NCI-H2081 treated with DMSO at 0.1 percent for 48 hours (cell line): ENCODE results near the gene ATG7.

Experiments used
- DNase-seq: peaks from one replicate; lab custom pipeline; 2025; lab: John Stamatoyannopoulos, UW

ATG7 gene

DNA sequence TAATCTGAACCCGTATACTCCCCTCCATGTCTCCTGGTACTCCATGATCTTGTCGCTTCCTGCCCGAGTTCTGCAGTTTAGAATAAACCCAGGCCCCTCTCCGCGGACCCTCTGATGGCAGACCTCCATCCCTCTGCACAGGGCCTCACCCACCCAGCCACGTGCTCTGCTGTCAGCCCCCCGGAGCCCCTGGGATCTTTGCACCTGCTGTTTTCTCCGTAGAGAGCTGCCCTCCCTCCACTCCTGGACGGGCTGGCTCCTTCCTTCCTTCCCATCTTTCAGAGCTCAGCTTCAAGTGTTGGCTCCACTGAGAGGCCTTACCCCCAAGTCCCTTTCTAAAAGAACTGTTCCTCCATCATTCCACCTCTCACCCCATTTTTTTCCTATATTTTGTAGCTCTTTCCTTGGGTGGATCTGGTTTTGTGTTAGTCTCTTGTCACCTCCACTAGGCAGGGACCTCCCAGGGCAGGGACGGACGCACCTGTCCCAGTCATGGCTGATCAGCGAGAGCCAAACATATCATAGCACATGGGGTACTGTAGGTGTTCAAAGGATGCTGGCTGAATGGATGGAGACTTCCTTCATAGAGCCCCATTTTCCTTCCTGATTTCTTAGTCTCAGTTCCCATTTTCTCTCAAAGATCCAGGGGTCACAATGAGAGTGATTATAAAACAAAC, 264.9 kb downstream of the ATG7 start:
- no peak for DNase-seq

DNA sequence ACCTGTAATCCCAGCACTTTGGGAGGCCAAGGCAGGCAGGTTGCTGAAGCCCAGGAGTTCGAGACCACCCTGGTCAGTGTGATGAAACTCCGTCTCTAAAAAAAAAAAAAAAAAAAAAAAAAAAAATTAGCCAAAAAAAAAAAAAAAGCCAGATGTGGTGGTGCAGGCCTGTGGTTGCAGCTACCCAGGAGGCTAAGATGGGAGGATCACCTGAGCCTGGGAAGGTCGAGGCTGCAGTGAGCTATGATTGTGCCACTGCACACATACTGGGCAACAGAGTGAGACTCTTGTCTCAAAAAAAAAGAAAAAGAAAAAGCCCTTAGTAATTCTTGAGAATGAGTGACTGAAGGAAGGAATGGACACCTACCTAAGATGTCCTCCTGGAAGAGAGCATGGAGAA, 266.4 kb downstream of the ATG7 start:
- no peak for DNase-seq

DNA sequence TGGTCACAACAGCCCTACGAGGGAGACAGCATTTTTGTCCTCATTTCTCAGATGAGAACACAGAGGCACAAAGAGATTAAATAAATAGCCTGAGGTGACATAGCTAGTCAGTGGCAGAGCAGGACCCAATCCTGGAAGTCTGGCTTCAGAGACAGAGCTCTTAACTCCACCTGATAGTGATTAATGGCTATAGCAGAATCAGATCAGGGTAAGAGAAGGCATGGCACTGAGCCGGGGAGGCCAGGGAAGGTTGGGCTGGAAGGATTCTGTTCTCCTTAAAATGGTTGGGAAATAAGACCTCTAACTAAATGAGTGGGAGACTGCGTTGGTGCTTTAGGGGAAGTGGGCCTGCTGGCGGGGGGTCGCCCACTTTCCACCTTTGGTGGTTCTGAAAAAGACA, 267.0 kb downstream of the ATG7 start:
- DNase-seq, result no peak

DNA sequence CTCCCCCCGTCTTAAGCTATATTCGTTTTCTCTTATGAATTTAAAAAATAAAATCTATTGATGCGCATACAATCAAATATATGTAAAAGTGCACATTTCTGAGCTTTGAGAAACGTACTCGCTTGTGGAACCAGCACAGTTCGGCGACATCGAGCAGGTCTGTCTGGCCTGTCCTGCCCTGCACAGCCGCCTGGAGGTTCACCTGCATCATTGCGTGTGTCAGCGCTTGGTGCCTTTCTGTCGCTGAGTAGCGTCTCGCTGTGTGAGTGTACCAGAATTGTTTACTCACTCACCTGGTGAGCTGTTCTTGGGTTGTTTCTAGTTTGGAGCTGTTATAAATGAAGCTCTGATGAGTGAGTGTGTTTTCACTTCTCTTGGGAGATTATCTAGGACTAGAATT, 267.5 kb downstream of the ATG7 start:
- peak; percentile 60 for DNase-seq

DNA sequence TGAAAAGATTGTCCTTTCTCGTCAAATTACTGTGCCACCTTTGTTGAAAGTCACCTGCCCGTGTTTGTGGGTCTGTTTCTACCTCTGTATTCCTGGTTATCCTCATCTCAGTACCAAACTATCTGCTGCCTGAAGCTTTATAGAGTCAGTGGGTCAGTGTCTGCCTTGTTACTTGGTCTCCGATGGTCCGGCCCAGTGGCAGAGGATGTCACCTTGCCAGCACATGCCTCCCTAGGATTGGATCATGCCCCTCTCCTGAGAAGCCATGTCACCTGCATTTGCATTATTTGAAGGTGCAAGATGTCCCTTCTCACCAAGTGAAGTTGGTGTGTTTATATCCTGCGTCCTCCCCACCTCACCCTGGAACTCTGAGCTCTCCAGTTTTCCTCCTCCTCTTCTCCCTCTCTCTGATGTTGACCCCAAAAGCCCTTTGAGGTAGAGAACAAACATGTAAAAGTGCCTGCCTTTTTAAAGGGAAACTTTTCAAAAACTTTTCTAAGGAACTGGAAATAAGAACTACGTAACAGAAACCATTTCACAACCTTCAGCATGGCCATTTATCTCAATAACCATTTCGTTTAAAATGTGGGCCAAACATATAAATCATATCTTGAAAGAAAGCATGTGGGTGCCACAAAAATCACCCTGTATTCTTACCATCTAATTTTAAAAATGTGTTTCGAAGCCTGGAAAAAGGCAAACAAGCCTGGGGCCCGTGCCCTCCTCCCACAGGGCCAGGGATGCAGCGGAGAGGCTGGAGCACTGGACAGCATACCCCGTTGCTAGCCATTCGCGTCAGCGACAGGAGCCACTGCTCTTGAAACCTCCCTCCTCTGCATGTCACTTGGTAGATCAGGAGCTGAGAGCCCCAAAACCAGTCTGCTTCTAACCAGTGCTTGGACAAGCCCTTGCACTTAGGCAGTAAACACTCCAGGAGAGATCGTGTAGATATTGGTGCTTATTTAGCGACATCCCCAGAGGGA, 269.4 kb downstream of the ATG7 start:
- DNase-seq, result no peak

DNA sequence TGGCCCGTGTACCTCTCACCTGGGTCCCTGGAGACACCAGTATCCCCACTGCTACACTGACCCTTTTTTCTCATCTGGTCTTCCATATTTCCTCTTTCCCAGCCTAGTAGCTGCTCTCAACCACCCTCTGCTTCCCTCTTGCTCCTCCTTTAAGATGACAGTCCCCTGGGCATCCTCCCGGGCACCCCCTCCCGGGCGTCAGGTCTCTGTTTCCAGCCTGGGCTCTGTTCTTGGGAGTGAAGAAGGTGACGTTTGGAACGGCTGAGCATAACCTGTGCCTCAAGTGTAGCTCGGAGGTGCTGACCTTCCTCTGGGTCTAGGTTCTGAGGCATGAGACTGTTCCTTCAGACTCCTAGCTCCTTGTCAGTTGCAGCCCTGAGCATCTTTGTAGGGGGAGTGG, 270.4 kb downstream of the ATG7 start:
- DNase-seq, result no peak

DNA sequence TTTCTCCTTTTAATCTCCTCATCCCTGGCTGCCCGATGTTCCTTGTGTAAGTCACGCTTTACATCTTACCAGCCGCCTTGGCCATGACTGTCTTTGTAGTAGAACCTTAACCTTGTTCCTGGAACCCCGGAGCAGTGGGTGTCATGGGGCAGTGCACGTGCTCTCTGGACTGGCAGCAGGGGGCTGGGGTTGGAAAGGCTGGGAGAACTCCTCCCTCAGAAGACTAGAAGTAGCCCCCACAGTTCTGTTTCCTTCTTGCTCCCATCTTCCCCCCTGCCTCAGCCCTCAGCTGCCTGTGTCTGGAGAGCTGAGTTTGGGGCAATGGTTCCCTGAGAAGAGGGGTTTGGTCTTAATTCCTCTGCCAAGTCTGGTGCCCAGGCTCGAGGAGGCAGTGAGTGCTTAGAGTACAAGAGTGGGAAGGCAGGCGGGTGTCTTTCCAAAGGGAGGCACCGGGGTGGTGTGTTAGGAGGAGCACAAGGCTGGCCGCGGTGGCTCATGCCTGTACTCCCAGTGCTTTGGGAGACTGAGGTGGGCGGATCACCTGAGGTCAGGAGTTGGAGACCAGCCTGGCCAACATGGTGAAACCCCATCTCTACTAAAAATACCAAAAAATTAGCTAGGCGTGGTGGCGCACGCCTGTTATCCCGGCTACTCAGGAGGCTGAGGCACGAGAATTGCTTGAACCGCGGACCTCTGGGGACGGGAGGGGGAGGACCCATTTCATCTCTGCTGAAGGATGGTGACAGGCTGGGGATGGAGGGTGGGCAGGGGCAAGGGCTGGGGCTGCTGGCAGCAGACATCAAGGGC, 271.1 kb downstream of the ATG7 start:
- DNase-seq, result no peak

DNA sequence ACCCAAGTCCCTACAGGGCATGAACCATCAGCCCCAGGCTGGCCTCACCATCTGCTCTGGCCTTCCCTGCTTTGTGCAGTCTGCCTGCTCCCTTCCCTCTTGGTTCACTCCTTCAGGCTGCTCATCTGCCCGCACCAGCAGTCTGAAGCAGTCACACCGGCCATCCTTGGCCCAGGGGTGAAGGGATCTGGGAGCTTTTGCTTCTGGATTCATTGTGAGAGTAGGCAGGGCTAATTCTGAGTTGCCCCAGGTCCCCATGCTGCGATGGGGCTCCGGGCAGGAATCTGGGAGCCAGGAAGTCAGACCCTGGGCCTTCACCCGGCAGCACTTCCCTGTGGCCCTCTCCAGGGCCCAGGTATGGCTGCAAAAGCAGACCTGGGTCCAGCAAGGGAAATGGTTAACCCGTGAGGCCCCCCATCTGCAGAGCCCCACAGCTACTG, 271.8 kb downstream of the ATG7 start:
- no peak for DNase-seq

DNA sequence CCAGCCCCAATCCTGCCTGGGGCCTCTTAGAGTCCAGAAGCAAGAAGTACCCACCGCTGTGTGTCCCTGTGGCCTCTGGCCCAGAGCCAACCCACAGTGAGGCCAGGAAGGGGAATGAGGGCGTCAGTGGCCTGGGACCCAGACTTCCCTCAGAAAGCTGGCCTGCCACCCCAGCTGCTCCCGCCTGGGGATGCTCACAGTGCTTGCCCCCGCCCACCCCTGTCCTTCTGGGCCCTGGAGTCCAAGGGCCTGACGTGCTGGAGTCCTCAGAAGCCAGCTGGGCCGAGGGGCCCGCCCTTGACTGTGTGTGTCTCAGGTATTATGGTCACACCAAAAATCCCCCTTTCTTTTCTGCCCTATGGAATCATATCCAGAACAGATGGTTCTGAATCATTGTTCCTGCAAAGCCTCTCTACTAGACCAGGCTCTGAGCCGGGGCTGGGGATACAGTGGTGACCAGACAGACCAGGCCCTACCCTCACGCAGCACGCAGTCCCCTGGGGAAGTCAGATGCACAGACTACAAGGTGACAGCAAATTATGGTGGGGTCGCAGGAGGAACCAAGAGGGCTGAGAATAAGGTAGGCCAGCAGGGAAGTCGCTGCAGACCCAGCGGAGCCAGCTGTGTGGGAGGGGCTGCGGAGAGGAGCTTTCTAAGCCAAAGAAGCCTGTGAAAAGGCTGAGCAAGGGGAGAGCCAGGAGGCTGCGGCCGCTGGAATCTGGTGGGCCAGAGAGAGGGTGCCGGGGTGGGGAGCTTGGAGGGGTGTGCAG, 272.4 kb downstream of the ATG7 start:
- DNase-seq, result no peak

DNA sequence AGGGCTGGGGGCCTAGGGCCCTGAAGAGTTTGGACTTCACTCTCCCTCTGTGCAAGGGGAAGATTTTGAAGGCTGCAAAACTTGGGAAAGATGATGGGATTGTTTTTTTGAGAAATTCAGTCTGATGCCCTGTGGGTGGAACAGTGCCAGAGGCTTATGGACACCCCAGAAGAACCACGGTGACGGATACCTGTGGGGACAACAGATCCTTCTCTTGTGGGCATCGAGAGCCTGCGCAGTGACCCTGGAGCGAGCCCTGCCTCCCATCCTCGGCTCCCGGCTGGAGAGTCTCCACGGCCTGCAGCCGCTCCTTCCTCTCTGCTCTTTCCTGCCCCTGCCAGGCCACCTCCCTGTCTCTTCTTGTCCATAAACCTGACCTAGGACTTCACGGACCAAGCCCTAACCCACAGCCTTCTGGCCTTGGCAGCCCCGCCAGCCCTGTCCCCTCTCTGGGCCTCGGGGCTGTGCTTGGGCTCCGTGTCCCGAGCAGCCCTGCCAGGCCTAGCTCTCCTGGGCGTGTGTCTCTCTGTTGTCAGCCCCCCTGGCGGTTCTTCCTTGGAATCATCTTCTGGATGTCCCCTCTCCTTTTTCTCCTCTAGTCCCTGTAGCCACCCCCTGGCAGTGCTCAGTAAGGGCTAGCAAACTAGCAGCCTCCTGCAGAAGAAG, 273.1 kb downstream of the ATG7 start:
- no peak for DNase-seq

DNA sequence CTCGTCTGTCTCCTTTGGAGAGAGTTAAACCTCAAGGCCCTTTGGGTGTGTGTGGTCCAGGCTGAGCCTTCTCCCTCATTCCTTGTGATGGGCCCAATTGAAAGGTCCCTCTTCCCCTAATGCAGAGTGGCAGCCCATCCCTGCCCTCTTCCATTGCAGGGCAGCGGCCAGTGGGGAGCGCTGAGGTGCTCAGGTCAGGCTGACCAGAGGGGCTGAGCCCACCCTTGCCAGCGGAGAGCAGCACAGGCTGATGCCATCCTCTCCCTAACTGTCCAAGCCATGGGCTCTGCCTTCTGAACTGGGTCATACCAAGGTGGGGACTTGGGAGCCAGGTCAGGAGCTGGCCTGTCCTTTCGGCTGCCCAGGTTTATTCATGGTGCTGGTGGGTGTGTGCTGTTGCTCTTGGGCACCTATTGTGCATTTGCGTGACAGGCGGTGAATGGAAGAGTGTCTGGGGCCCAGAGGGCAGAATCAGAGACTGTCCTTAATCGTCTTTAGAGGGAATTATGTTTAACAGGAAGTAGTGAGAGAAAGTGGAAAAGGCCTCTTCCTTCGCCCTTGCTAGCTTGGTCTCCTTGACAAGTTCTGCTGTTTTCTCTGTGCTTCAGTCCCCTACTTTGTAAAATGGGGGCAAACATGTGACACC, 274.6 kb downstream of the ATG7 start:
- DNase-seq, result no peak

DNA sequence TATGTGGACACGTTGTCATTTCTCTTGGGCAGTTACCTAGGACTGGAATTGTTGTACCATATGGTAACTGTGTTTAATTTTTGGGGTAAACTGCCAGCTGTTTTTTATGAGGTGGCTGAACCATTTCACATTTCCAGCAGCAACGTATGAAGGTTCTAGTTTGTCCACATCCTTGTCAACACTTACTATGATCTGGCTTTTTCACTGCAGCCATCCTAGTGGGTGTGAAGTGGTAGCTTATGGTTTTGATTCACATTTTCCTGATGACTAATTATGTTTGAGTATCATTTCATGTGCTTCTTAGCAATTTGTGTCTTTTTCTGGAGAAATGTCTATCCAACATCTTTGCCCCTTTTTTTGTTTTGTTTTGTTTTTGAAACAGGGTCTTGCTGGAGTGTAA, 275.3 kb downstream of the ATG7 start:
- no peak for DNase-seq

DNA sequence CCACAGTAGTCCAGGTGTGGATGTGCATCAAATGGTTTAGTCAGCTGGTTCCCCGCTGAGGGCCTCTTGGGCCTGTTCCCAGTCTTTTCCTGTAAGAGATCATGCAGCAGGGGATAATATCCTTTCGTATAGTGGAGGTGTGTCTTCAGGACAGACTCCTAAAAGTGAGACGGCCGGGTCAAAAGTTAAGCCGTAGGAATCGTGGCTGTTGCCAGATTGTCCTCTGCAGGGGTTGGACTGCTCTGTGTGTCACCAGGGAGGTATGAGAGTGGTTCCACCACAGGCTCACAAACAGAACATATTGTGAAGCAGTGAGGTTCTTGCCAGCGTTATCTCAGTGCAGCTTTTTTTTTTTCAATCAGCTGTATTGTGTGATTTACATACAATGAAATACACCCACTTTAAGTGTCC, 276.5 kb downstream of the ATG7 start:
- DNase-seq, result peak; percentile 46

DNA sequence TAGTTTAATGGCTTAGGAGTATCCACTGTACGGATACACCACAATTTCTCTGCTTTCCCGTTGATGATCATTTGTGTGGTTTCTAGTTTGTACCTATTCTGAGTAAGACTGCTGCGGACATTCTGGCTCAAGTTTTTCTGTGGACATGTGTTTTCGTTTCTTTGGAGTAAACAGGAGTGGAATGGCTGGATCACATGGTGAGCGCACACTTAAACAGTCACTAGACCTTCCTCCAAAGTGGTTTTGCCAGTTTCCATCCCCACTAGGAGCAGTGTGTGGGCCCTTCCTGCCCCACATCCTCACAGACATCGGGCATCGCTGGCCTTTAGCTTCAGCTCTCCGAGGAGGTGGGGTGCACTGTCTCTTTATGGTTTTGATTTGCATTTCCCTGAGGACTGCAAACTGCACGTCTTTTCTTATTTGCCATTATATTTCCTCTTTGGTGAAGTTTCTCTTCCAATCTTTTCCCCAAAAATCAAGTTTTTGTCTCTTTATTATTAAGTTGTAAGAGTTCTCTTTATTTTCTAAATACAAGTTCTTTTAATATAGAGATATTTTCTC, 277.5 kb downstream of the ATG7 start:
- DNase-seq, result no peak

DNA sequence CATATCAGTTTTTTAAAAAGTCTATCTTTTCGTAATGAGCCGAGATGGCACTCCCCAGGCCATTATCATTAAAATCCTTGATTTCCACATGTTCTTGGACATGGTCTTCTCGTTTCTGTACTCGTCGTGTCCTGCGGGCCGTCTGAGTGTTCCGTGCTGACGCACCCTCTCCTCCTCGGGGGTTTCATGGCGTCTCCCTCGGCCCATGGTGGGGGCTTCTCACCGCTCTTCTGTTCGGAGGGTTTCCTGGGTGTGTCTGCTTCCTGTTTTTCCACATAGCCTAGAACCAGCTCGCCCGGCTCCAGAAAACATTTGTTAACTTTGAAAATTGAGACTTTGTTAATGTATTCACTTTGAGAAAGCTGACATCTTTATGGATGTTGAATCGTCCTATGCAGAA, 278.8 kb downstream of the ATG7 start:
- no peak for DNase-seq

DNA sequence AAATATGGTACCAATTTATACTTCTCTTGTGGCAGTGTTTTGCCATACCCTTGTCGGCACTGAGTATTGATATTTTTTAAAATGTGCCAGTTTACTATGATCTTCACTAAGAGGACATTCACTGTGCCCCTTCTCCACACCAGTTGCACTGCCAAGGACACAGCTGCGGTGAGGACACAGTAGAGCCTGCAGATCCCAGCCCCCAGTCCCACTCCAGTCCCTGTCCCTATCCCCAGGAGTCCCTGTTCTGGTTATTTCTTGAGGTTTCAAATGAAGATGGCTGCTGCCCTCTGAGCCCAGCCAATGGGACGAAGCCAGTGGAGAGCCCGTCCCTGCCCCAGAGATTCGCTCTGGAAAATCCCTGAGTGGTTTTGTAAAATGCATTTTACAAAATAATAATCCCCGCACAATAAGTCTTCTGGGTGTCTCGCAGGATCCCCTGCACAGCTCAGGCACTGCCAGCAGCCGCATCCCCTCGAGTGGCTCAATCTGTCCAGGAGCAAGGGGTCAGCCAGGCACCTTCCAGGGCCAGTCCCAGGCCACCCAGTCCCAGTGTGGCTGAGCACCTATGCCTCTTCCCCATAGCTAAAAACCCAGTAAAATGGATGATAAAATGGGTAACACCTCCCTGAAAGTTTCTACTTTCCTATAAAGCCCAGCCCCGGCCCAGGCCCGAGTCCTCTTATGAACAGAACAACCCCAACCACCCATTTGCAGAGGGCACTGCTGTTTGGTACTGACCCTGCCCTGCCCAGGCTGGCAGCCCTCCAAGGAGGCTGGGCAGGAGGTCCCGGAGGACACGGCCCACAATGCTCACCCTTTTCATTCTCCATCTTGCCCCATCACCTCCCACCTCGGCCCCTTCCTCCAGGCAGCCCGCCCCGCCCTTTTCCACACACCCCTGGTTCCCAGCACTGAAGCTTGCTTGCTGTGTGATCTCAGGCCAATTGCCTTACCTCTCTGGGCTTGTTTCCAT, 280.4 kb downstream of the ATG7 start:
- no peak for DNase-seq

DNA sequence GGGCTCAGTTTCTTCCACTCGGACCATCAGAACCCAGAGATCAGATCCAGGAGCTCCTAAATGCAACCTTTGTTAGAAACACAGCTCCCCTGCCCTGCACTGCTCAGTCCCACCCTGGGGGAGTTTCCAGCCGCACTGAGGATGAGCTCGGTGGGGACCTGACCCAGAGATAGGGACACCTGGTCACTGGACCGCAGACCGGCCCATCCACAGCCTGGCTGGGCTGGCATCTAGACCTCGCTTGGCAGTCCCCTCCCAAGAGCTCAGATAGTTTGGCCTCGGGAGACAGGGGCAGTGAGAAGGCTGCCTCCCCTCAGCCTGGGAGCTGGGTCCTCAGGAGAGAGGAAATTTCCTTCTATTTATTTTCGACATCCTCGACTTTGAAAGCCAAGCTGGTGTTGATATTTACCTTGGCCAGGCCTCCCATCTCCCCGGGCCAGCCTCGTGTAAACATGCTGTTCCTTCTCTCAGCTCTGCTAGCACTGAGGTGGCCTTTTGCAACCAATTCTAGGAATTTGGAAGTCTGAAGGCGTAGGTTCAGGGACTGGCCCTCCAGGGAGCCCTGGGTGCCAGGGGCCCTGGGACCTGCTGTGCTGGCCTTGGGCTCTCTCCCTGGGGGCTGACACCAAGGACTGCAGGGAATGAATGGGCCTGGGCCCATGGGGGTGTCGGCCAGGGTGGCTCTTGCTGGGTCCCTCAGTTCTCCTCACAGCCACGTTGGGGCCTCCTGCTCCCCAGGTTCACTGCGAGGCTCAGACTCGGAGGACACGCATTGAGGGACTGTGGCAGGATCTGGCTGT, 281.4 kb downstream of the ATG7 start:
- DNase-seq, result no peak

DNA sequence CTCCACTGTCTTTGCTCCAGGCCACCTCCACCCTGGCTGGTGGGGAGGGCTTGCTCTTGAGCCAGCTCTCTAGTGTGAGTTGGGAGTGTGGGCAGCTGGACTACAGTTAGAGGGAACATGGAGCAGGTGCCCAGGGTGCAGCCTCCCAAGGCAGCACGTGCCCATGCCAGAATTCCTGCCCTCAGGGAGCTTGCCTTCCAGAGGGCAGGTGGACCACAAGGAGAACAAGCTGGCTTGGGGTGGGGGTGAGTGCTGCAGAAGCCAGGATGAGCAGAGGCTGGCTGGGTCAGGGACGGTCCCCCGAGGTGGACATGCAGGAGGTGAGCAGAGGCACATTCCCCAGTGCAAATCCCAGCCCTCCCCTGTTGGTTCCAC, 282.0 kb downstream of the ATG7 start:
- DNase-seq, result no peak
